Activated CD8-positive, alpha-beta T cell treated with anti-CD3 and anti-CD28 coated beads for 36 hours (primary cell): Measurements from ENCODE around the gene TMEM131. TPM values are rescaled to one million over a fixed set of nuclear protein-coding genes. Genes with fewer than 3 reads are reported as not detected.

Experiments
- ATAC-seq: fragments of 200-7000 bp; cut with Tn5 transposase; one replicate; pipeline ENCODE4 v1.10.0; 2021; ENCODE audit warnings: mild to moderate bottlenecking, moderate library complexity
- CTCF ChIA-PET: fragments of 350-600 bp; sonication (Branson Sonifier 250); formaldehyde crosslinking; loops from one replicate; lab custom pipeline; 2021; ENCODE audit warnings: antibody characterized with exemption; lab: Charles Lee
- POLR2A ChIA-PET: fragments of 350-600 bp; sonication (Branson Sonifier 250); formaldehyde crosslinking; loops from one replicate; lab custom pipeline; 2021; ENCODE audit warnings: antibody characterized with exemption; lab: Charles Lee
- DNase-seq: peaks from one replicate; pipeline ENCODE4 v3.0.0-alpha.2; 2020
- H3K27ac Mint-ChIP-seq: one replicate; pipeline ENCODE4 v1.8.0; 2021; ENCODE audit warnings: mild to moderate bottlenecking, mixed read lengths
- H3K27me3 Mint-ChIP-seq: one replicate; pipeline ENCODE4 v1.8.0; 2021; ENCODE audit warnings: mixed read lengths
- H3K36me3 Mint-ChIP-seq: one replicate; pipeline ENCODE4 v1.8.0; 2021; ENCODE audit warnings: low read depth, mixed read lengths
- H3K4me1 Mint-ChIP-seq: one replicate; pipeline ENCODE4 v1.8.0; 2021; ENCODE audit warnings: low read depth, mixed read lengths
- H3K4me3 Mint-ChIP-seq: one replicate; pipeline ENCODE4 v1.8.0; 2021; ENCODE audit warnings: mild to moderate bottlenecking, moderate library complexity, mixed read lengths
- H3K9me3 Mint-ChIP-seq: one replicate; pipeline ENCODE4 v1.8.0; 2021; ENCODE audit warnings: mixed read lengths
- intact Hi-C: fragments of 100-400 bp; cut with micrococcal nuclease; formaldehyde crosslinking; loops from one replicate; pipeline ENCODE4 v1.10.0; 2022
- total RNA-seq, 2 experiments: library from RNA; stranded (reverse); gene quantifications; one replicate each; pipeline ENCODE4 v1.2.3, GENCODE V29; 2021
- TF ChIP-seq, protein P1 (sequence below): fragments of 200-600 bp; IDR thresholded peaks from one replicate; pipeline ENCODE4 v1.8.0; 2022; ENCODE audit warnings: antibody characterized with exemption, mild to moderate bottlenecking

Gene TMEM131
- total RNA-seq, 2 experiments from 2014 or later, result 24.2 to 27.4 TPM

DNA sequence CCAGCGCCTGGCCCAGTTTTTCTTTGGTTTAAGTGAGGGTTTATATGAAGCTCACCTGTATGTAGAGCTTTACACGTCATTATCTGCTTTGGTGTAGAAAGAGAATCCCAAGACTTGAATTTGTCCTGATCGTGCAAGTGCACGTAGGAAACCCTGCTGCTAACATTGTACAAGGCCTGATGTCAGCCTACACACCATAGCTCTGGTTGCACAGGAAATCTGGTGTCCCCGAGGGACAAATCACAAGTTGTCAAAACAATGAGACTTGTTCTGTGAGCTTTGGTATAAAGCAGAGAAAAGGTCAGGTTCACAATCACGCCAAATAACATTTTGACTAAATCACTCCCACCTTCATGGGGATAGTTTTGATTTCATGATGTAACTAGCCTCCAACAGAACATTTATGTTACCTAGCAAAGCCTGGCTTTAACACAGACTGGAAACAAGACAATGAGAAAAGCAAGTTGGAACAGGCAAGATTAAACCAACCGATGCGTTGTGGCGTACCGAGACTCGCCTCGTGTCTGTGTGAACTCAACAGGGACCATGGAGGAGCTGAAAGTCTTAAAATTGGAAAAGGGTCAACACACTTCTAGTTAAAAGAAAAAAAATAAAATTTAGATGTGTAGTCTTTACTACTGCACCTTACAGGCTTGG is 240.9 kb downstream of the TMEM131 start:
- Mint-ChIP-seq H3K4me1 (peaks cover 7% of the 10 kb centered on the region), H3K9me3 (no peaks in the 10 kb centered on the region), H3K27ac (no peak overlapping the region), H3K27me3 (no peaks in the 10 kb centered on the region), H3K4me3 (no peak overlapping the region), H3K36me3 (peaks cover 12% of the 10 kb centered on the region)
- intact Hi-C loops, result no loop called here
- CTCF ChIA-PET, result interaction anchor here (1.0 kb wide), 1 partner anchor 14 kb away, joined by 4 read pairs; no protein-coding TSS in a partner anchor
- DNase-seq (no peak), ATAC-seq (no peak)
- POLR2A ChIA-PET, result interaction anchor here (1.0 to 1.2 kb wide), 2 partner anchors 14 to 19 kb away, joined by 3 read pairs; no protein-coding TSS in a partner anchor
- TF ChIP-seq, protein P1, sequence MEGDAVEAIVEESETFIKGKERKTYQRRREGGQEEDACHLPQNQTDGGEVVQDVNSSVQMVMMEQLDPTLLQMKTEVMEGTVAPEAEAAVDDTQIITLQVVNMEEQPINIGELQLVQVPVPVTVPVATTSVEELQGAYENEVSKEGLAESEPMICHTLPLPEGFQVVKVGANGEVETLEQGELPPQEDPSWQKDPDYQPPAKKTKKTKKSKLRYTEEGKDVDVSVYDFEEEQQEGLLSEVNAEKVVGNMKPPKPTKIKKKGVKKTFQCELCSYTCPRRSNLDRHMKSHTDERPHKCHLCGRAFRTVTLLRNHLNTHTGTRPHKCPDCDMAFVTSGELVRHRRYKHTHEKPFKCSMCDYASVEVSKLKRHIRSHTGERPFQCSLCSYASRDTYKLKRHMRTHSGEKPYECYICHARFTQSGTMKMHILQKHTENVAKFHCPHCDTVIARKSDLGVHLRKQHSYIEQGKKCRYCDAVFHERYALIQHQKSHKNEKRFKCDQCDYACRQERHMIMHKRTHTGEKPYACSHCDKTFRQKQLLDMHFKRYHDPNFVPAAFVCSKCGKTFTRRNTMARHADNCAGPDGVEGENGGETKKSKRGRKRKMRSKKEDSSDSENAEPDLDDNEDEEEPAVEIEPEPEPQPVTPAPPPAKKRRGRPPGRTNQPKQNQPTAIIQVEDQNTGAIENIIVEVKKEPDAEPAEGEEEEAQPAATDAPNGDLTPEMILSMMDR, result no peak

DNA sequence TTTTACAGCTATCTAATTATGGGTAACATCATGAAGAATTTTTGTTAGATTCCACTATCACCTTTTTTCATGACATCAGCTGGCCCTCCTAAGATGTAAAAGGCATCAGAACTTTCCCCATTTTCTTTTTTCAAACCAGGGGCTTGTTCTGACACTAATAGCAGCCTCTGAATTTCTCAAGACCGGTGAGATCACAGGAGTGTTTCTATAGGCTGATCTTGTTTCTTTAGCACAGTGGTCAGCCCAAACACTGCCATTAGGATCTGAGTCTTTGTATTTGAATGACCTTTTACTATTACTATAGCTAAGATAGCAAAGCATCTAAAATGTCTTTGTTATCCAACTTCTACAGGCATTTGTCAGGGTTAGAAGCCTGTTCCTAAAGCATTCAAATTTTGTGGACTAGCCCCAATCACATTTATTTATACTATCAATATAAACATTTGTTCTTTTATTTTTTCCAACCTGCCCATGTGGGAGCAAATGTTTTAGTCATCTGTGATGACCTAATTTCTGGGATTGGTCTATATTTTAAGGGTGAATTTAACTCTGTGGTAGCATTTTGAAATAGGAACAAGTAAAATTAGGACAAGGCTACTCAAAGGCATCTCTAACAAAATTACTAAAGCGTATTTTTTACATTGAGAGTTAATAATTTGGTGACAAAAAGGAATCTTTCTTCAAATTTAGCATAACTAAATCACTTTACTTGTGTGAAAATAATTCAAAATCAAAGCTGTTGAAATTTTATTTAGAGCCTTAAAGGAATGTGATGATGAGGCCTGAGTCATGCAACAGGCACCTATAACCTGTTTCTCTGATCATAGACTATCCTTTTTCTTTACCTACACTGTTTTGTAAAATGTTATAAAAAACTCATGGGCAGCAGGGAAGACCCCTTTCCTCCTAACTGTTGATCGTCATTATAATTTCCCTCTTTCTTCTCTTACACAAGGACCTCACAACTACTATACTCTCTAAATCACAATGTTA is 243.1 kb downstream of the TMEM131 start:
- ChIA-PET CTCF (interaction anchor here (1.1 to 5.0 kb wide), 8 partner anchors 9 to 162 kb away, joined by 3 to 37 read pairs (median 5); no protein-coding TSS in a partner anchor), POLR2A (interaction anchor here (0.9 to 1.0 kb wide), 2 partner anchors 9 to 13 kb away, joined by 3 read pairs; no protein-coding TSS in a partner anchor)
- DNase-seq, result no peak
- Mint-ChIP-seq H3K27me3 (no peaks in the 10 kb centered on the region), H3K36me3 (peaks cover 7% of the 10 kb centered on the region), H3K4me3 (no peak overlapping the region), H3K4me1 (peaks cover 10% of the 10 kb centered on the region), H3K27ac (no peak overlapping the region), H3K9me3 (no peaks in the 10 kb centered on the region)
- intact Hi-C loops, result no loop called here
- TF ChIP-seq, protein P1, result no peak
- no peak for ATAC-seq

GRCh38 chr2:97751752-97752151 is 244.0 kb downstream of the TMEM131 start:
- intact Hi-C loops, result no loop called here
- ChIA-PET CTCF (interaction anchor here (1.2 to 5.0 kb wide), 5 partner anchors 12 to 161 kb away, joined by 3 to 37 read pairs (median 6); no protein-coding TSS in a partner anchor), POLR2A (interaction anchor here (1.0 to 1.2 kb wide), 3 partner anchors 7 to 36 kb away, joined by 3 to 4 read pairs (median 3); no protein-coding TSS in a partner anchor)
- Mint-ChIP-seq H3K27ac (no peak overlapping the region), H3K9me3 (no peaks in the 10 kb centered on the region), H3K27me3 (no peaks in the 10 kb centered on the region), H3K4me3 (no peak overlapping the region), H3K4me1 (peaks cover 19% of the 10 kb centered on the region), H3K36me3 (peaks cover 4% of the 10 kb centered on the region)
- DNase-seq (no peak), ATAC-seq (no peak)
- TF ChIP-seq, protein P1, result no peak

DNA sequence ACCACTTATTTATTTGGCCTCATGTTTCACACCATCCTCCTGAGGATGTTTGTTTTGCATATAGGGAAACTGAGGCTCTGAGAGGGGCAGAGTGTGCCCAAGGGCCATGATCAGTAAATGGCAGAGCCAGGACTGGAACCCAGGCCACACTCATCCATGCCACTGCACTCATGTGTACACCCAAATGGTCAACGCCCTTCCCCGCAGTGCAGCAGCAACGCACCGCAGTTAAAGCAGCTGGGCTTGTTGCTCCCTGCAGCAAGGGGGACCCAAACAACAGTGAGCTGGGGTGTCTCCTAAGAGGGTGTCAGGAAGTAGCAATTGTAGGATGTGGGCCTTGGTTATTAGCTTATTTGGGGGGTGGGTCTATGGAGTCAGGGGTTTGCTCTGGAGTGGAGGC is 245.7 kb downstream of the TMEM131 start:
- Mint-ChIP-seq H3K9me3 (no peaks in the 10 kb centered on the region), H3K27ac (no peak overlapping the region), H3K27me3 (no peaks in the 10 kb centered on the region), H3K4me3 (no peak overlapping the region), H3K36me3 (peaks cover 7% of the 10 kb centered on the region), H3K4me1 (peaks cover 35% of the 10 kb centered on the region)
- intact Hi-C loops, result no loop called here
- POLR2A ChIA-PET, result interaction anchor here (1.3 kb wide), 1 partner anchor 32 kb away, joined by 5 read pairs; no protein-coding TSS in a partner anchor
- TF ChIP-seq, protein P1, result no peak
- no peak for ATAC-seq
- no peak for DNase-seq
- CTCF ChIA-PET, result interaction anchor here (1.0 to 5.0 kb wide), 5 partner anchors 10 to 51 kb away, joined by 3 to 37 read pairs (median 7); no protein-coding TSS in a partner anchor
